C4-2B (cell line): Measurements from ENCODE around the gene CTNNA2.

Experiments
- H3K27ac ChIP-seq: fragments of 450-650 bp; 2 replicates; pipeline ENCODE4 v1.5.1; 2017
- ZFX ChIP-seq: fragments of 450-650 bp; IDR thresholded peaks from 2 replicates; pipeline ENCODE4 v1.6.1; 2017
- TF ChIP-seq, protein P1 (sequence below): fragments of 450-650 bp; conservative IDR thresholded peaks from 2 replicates; pipeline ENCODE4 v1.5.1; 2017; ENCODE audit warnings: mild to moderate bottlenecking

CTNNA2 gene

DNA sequence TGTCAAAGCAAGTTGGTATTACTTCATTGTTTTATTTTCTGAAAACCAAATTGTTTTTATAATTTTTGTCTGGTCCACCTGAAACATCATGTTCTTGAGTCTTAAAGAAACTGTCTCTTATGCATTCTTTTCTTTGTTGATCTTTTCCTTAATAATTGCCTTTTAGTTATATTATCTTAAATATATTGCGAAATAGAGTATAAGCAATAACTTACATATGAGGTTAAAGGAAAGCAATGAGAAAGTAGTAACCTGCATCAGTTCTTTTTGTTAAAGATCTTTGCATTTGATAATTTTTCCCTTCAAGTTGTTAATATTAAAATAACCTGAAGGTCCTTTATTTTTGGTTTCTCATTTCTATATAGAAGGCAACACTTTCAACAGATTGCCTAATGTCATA is 315.0 kb downstream of the CTNNA2 start:
- TF ChIP-seq, protein P1, sequence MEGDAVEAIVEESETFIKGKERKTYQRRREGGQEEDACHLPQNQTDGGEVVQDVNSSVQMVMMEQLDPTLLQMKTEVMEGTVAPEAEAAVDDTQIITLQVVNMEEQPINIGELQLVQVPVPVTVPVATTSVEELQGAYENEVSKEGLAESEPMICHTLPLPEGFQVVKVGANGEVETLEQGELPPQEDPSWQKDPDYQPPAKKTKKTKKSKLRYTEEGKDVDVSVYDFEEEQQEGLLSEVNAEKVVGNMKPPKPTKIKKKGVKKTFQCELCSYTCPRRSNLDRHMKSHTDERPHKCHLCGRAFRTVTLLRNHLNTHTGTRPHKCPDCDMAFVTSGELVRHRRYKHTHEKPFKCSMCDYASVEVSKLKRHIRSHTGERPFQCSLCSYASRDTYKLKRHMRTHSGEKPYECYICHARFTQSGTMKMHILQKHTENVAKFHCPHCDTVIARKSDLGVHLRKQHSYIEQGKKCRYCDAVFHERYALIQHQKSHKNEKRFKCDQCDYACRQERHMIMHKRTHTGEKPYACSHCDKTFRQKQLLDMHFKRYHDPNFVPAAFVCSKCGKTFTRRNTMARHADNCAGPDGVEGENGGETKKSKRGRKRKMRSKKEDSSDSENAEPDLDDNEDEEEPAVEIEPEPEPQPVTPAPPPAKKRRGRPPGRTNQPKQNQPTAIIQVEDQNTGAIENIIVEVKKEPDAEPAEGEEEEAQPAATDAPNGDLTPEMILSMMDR, result no peak
- no peak for TF ChIP-seq ZFX

DNA sequence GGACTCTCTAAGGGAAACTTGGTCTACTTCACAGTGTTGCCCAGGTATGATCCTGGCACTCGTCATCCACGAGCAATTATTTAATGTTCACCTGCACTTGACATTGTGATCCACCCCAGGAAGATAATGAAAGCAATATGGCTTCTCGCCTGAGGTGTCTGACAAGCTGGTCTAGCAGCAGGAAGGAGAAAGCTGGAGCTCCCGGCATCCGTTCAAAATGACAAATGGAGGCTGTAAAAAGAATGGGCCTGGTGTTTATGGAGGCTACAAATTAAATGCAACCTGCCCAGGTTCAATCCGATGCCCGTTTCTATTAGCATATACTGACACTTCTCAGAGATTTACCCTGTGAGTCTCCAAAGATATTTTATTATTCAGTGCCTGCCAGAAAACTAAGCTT is 317.6 kb downstream of the CTNNA2 start:
- TF ChIP-seq, protein P1, result no peak
- TF ChIP-seq ZFX, result no peak
- no peak overlapping the region for H3K27ac ChIP-seq

More for the DNA sequence above, 315.0 kb downstream of the CTNNA2 start:
- no peak overlapping the region for H3K27ac ChIP-seq

DNA sequence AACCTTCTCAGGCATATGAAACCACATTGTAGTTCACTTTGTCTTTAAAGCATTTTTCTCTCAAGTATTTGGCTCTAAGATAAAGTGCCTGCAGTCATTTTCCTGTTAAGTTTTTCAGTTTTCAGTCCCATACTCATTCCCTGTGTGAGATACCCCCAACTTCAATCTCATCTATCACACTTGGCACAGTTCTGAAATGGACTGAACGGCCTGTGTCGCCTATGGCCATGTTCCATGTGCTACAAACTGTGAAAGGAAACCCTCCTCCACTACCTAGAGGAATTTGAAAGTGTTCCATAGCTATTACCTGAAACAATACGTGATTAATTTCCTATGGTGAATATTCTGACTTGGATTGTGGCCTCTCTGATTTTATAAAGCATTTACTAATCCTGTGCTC is 319.1 kb downstream of the CTNNA2 start:
- TF ChIP-seq, protein P1, result no peak
- TF ChIP-seq ZFX, result no peak
- H3K27ac ChIP-seq, result no peak overlapping the region

DNA sequence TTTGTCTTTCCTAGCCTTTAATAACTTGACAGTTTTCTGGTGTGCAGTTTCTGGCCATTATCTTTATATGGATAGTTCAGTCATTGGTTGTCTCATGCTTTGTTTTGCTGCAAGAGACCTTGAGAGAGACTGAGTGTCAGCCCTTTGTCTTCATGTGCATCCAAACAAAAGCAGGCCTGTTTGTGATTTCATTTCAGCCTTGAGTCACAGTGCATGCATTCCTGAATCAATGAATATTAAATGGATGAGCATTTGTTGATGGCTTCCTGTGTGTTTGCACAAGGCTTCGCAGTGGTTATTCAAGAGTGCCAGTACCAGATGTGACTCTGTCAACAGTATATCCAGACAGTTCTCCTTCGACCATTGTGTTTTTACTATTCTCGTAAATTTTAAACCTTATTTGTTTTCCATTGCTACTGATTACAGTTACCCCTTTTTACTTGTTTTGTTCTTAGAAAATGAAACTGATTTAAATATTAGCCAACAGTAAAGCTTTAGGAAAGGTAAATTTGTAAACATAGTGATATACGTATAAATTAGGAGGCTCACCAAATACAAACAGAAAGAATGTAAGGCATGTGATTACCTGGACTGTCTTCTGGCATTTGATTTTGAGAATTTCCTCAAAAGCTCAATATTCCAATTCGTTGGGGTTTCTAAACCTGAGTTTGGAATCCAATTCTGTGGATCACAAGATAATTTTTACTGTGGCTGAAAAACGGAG is 319.8 kb downstream of the CTNNA2 start:
- H3K27ac ChIP-seq, result no peak overlapping the region

DNA sequence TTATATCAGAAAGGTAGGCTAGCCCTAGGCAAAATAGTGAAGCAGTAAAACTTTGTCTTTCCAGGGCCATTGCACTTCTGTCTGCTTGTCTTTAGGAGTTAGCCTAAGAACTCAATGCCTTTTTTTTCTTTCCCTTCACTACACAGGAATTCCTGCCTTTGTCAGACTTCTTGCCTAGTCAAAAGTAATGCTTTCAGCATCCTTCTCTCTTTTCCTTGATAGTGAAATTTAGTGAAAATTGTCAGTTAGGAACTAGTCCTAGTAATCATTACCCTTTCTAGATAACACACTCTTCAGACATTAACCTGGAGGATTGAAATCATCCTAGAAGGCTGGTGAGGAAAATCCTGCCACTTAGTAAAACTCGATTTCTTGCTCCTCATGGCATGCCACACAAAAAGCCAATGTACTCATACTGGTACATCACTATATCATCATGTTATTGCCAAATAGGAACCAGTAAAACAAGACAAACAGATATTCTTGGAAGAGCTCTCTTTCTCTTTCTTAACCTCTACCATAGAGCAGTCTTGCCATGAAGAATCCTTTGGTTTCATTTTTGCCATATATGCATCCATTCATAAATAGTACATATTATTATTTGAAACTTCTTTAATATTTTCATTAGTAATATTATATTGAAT is 320.5 kb downstream of the CTNNA2 start:
- H3K27ac ChIP-seq, result no peak overlapping the region
- TF ChIP-seq ZFX, result no peak
- TF ChIP-seq, protein P1, result no peak

More for the DNA sequence above, 319.8 kb downstream of the CTNNA2 start:
- TF ChIP-seq ZFX, result no peak
- TF ChIP-seq, protein P1, result no peak

DNA sequence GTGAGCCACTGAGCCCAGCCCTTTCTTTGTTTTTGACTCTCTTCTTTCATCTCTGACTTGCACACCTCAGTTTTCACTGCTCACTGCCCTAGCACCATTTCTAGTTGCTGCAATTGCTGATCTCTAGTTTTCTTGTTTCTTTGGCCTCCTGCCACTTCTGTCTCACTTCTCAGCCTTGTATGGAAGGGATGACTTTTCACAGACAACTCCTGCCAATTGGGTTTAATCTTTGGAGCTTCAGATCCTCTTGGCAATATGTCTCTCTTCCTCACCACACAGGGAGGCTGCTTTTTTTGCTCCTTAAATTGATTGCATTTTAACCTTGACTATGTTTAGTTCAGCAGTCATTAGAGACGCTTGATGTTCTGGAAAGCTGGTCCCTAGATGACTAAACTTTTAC is 323.1 kb downstream of the CTNNA2 start:
- H3K27ac ChIP-seq, result no peak overlapping the region
- TF ChIP-seq, protein P1, result no peak
- no peak for TF ChIP-seq ZFX

DNA sequence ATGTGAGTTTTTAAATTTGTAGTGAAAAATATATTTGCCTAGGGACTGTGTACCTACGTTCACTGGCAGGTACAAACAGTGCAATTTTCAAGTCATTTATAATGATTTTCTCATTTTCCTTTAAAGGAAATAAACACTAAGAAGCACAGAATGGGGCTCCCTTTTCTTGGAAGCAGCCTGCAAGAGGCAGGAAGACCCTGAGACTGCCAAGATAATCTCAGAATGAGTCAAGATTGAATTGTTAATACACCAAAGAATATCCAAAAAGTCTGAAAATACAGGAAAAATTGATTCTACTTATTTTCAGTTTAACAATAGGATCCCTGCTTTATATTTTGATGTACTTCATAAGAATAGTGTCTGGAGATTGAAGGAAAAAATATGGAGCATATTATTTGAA is 331.2 kb downstream of the CTNNA2 start:
- TF ChIP-seq, protein P1, result no peak
- no peak for TF ChIP-seq ZFX
- H3K27ac ChIP-seq, result no peak overlapping the region
